ENCODE measurements around the gene ARHGEF5. TPM values are rescaled to one million over a fixed set of nuclear protein-coding genes. Genes with fewer than 3 reads are reported as not detected.

ARHGEF5 gene
- total RNA-seq, 6 donors from 2014 or later, result 22.0 to 54.2 (median 29.2) TPM

- Histone ChIP-seq H3K4me1 (no peaks in the 10 kb centered on the region), H3K27me3 (no peaks in the 10 kb centered on the region), H3K9me3 (no peaks in the 10 kb centered on the region), H3K4me3 (no peak overlapping the region), H3K27ac (no peak overlapping the region), H3K36me3 (no peaks in the 10 kb centered on the region)
- ATAC-seq (ENCODE audit: low FRiP score in 2 of 2) (no peak), DNase-seq (no peak)
- no peak for TF ChIP-seq POLR2A (IDR thresholded peaks at IDR 0.05)
- TF ChIP-seq EP300 (IDR thresholded peaks at IDR 0.05), result no peak
- TF ChIP-seq CTCF (IDR thresholded peaks at IDR 0.05), result no peak
- no peak for TF ChIP-seq POLR2AphosphoS5 (IDR thresholded peaks at IDR 0.05)
- WGBS, 2 donors, result 85 to 92% methylated on average over 9 of the region's 9 CpGs
Observed at GRCh38 chr7:144398291-144398690, 43.1 kb downstream of the ARHGEF5 start.

GRCh38 chr7:144398911-144399310 is 43.7 kb downstream of the ARHGEF5 start:
- Histone ChIP-seq H3K36me3 (no peaks in the 10 kb centered on the region), H3K4me3 (no peak overlapping the region), H3K4me1 (no peaks in the 10 kb centered on the region), H3K27me3 (no peaks in the 10 kb centered on the region), H3K9me3 (no peaks in the 10 kb centered on the region), H3K27ac (no peak overlapping the region)
- DNase-seq (no peak), ATAC-seq (ENCODE audit: low FRiP score in 2 of 2) (no peak)
- 85 to 97% methylated on average over 4 to 6 of the region's 6 CpGs for WGBS, 2 donors
- TF ChIP-seq POLR2A (IDR thresholded peaks at IDR 0.05) (no peak), POLR2AphosphoS5 (IDR thresholded peaks at IDR 0.05) (no peak), CTCF (IDR thresholded peaks at IDR 0.05) (no peak), EP300 (IDR thresholded peaks at IDR 0.05) (no peak)

GRCh38 chr7:144399946-144400345 is 44.7 kb downstream of the ARHGEF5 start:
- Histone ChIP-seq H3K27ac (no peak overlapping the region), H3K4me3 (no peak overlapping the region), H3K9me3 (no peaks in the 10 kb centered on the region), H3K36me3 (no peaks in the 10 kb centered on the region), H3K27me3 (no peaks in the 10 kb centered on the region), H3K4me1 (no peaks in the 10 kb centered on the region)
- no peak for DNase-seq
- TF ChIP-seq CTCF (IDR thresholded peaks at IDR 0.05) (no peak), POLR2AphosphoS5 (IDR thresholded peaks at IDR 0.05) (no peak), EP300 (IDR thresholded peaks at IDR 0.05) (no peak), POLR2A (IDR thresholded peaks at IDR 0.05) (no peak)
- 87 to 91% methylated on average over 10 to 11 of the region's 11 CpGs for WGBS, 2 donors
- no peak for ATAC-seq (ENCODE audit: low FRiP score in 2 of 2)

- ATAC-seq (ENCODE audit: low FRiP score in 2 of 2) (no peak), DNase-seq (no peak)
- TF ChIP-seq POLR2AphosphoS5 (IDR thresholded peaks at IDR 0.05), result no peak
- TF ChIP-seq CTCF (IDR thresholded peaks at IDR 0.05), result no peak
- H3K27me3 ChIP-seq, result no peaks in the 10 kb centered on the region
- no peaks in the 10 kb centered on the region for H3K9me3 ChIP-seq
- 52 to 55% methylated on average over 3 to 5 of the region's 5 CpGs for WGBS, 2 donors
- H3K27ac ChIP-seq, result no peak overlapping the region
- H3K36me3 ChIP-seq, result no peaks in the 10 kb centered on the region
- H3K4me3 ChIP-seq, result no peak overlapping the region
- no peaks in the 10 kb centered on the region for H3K4me1 ChIP-seq
Observed at GRCh38 chr7:144401490-144401889, 46.3 kb downstream of the ARHGEF5 start.

GRCh38 chr7:144403102-144403501 is 47.9 kb downstream of the ARHGEF5 start:
- Histone ChIP-seq H3K27me3 (no peaks in the 10 kb centered on the region), H3K36me3 (no peaks in the 10 kb centered on the region), H3K4me3 (no peak overlapping the region), H3K27ac (no peak overlapping the region), H3K9me3 (no peaks in the 10 kb centered on the region), H3K4me1 (no peaks in the 10 kb centered on the region)
- no peak for TF ChIP-seq POLR2A (IDR thresholded peaks at IDR 0.05)
- TF ChIP-seq POLR2AphosphoS5 (IDR thresholded peaks at IDR 0.05), result no peak
- no peak for TF ChIP-seq CTCF (IDR thresholded peaks at IDR 0.05)
- no peak for TF ChIP-seq EP300 (IDR thresholded peaks at IDR 0.05)
- 94 to 97% methylated on average over 9 to 11 of the region's 11 CpGs for WGBS, 2 donors
- ATAC-seq (ENCODE audit: low FRiP score in 2 of 2) (no peak), DNase-seq (no peak)

Measured in upper lobe of left lung (tissue), 6 donors.